ENCODE measurements around the gene IL1RL2. TPM values are rescaled to one million over a fixed set of nuclear protein-coding genes. Genes with fewer than 3 reads are reported as not detected.

The IL1RL2 gene
- total RNA-seq, 1 experiment from 2014 or later = not detected

DNA sequence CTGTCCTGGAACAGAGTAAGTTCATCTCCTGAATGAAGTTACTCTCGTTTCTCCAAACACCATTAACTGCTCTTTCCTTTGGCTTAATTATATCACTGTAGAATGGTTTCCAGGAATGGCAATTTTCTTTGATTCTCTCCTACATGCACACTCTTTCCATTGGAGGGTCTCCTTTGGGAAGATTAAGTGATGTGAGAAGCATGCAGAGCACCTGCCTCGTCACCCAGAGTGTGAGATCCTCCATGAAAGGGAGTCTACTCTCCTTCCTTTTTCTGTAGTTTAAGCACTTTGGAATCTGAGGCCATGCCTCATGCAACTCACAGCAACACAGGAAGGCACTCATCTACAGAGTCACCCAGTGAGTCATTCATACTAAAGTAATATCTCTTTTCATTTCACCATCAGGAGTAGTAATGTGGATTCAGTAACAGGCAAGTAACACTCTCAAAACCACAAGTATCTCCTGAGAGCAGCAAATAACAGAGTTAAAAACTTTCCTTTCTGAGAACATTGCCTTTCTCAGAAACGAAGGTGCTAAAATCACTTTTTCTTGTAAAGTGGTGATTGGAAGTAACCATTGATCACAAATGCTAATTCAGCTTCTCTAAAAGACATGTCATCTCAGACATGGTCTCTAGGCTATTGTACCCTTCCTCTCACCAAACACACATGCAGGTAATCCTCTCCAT, 71.7 kb downstream of the IL1RL2 start:
- no TSS peak for BruUV-seq (replicated peaks)
- DNase-seq (ENCODE audit: low spot score) = no peak
- no peaks in the 10 kb centered on the region for H3K36me3 ChIP-seq (ENCODE audit: insufficient read depth, low read length, poor library complexity, severe bottlenecking)
- intact Hi-C loops (cut with micrococcal nuclease; ENCODE audit: unreplicated experiment) = no loop called here
- H3K9me3 ChIP-seq (ENCODE audit: low read depth, low read length, poor library complexity, severe bottlenecking) = no peaks in the 10 kb centered on the region
- ChIA-PET POLR2A (ENCODE audit: low non-redundant PET) (no interaction called here), CTCF (interaction anchor here (2.0 kb wide), 1 partner anchor 18 kb away, joined by 4 read pairs; no protein-coding TSS in a partner anchor)
- peaks cover 23% of the 10 kb centered on the region for H3K27me3 ChIP-seq (replicated peaks; ENCODE audit: insufficient read depth, low read depth, low read length, poor library complexity)
- no peak overlapping the region for H3K27ac ChIP-seq (ENCODE audit: low read depth, low read length, poor library complexity, severe bottlenecking)
- no peak for TF ChIP-seq EZH2 (IDR thresholded peaks at IDR 0.05; ENCODE audit: borderline replicate concordance, low read depth, low read length, poor library complexity, severe bottlenecking)
- TF ChIP-seq, protein P1, sequence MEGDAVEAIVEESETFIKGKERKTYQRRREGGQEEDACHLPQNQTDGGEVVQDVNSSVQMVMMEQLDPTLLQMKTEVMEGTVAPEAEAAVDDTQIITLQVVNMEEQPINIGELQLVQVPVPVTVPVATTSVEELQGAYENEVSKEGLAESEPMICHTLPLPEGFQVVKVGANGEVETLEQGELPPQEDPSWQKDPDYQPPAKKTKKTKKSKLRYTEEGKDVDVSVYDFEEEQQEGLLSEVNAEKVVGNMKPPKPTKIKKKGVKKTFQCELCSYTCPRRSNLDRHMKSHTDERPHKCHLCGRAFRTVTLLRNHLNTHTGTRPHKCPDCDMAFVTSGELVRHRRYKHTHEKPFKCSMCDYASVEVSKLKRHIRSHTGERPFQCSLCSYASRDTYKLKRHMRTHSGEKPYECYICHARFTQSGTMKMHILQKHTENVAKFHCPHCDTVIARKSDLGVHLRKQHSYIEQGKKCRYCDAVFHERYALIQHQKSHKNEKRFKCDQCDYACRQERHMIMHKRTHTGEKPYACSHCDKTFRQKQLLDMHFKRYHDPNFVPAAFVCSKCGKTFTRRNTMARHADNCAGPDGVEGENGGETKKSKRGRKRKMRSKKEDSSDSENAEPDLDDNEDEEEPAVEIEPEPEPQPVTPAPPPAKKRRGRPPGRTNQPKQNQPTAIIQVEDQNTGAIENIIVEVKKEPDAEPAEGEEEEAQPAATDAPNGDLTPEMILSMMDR (conservative IDR thresholded peaks at IDR 0.05; ENCODE audit: low read depth, low read length) = no peak
- no peaks in the 10 kb centered on the region for H3K4me1 ChIP-seq (ENCODE audit: insufficient read depth, low read length, poor library complexity, severe bottlenecking)
- H3K4me3 ChIP-seq (ENCODE audit: low read depth, low read length, poor library complexity, severe bottlenecking) = no peak overlapping the region

DNA sequence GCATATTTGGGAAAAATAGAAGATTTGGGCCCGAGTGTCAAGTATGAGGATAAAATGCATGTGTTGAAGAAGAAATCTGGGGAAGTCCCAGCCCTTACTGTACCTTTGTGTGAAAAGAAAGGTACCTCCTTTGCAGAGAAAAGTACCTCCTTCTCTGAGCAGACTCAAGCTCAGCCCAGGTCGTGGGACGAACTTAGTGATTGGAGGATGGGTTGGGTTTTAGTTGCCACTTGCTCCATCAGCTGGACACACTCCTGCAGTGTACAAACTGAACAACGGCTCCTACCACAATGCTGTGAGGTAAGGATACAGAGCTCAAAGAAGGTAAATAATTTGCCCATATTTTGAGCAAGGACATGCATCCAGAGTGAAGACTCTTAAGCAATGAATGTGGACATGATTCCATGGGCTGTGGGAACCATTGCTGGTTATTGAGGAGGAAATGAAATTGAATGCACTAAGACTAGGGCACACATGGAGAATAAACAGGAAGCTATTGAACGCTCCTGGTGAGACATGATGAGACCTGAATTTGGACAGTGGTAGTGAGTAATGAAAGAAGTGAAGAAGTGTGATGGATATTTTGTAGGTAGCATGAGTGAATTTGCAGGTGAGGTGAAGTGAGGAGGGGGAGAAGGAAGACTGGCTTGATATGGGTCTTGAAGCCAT, 74.8 kb downstream of the IL1RL2 start:
- BruUV-seq (replicated peaks) = no TSS peak
- CTCF ChIA-PET = no interaction called here

DNA sequence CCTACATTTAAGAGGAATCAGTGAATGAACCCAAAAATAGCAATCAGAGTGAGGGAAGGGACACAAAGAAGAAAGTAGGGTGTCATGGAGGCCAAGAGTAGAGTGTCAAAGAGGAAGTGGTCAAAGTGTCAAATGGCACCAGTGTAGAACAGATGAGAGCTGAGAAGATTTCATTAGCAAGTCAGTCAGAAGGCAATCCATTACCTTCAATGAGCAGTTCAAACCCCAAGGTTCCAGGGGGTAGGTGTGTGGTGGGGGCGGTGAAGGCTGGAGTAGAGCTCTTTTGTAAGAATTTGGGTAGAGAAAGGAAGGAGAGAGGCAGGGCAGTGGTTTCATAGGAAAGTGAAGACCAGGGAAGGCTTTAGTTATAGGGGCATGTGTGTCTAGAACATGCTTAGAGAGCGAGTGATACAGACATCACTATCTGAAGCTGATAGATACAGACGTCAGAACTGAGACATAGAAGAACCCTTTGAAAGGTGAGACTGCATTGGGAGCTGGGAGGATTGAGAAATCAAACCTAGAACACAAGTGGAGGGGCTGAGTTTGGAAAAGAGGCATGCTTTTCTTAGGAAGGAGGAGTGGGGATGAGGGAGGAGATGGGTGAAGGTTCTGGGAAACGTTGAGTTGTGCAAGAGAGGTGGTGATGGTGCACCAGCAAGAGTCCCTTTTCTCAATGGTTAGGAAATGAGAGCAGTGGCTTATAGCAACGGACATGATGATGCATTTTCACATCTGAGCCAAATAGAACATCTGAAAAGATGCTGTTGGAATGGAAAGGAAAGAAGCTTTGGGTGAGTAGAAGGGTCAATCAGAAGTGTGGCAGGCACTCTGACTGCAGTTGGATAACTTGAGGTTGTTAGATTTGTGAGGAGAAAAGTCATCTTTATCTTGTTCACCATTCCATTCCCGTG, 75.7 kb downstream of the IL1RL2 start:
- no peak for DNase-seq (ENCODE audit: low spot score)
- intact Hi-C loops (cut with micrococcal nuclease; ENCODE audit: unreplicated experiment) = no loop called here
- Histone ChIP-seq H3K9me3 (ENCODE audit: low read depth, low read length, poor library complexity, severe bottlenecking) (no peaks in the 10 kb centered on the region), H3K4me1 (ENCODE audit: insufficient read depth, low read length, poor library complexity, severe bottlenecking) (no peaks in the 10 kb centered on the region), H3K4me3 (ENCODE audit: low read depth, low read length, poor library complexity, severe bottlenecking) (no peak overlapping the region), H3K36me3 (ENCODE audit: insufficient read depth, low read length, poor library complexity, severe bottlenecking) (no peaks in the 10 kb centered on the region), H3K27me3 (replicated peaks; ENCODE audit: insufficient read depth, low read depth, low read length, poor library complexity) (peaks cover 7% of the 10 kb centered on the region), H3K27ac (ENCODE audit: low read depth, low read length, poor library complexity, severe bottlenecking) (no peak overlapping the region)
- ChIA-PET POLR2A (ENCODE audit: low non-redundant PET) (no interaction called here), CTCF (no interaction called here)
- BruUV-seq (replicated peaks) = no TSS peak
- no peak for TF ChIP-seq EZH2 (IDR thresholded peaks at IDR 0.05; ENCODE audit: borderline replicate concordance, low read depth, low read length, poor library complexity, severe bottlenecking)
- TF ChIP-seq, protein P1 (conservative IDR thresholded peaks at IDR 0.05; ENCODE audit: low read depth, low read length) = no peak

More for the DNA sequence above, 74.8 kb downstream of the IL1RL2 start:
- Histone ChIP-seq H3K27ac (ENCODE audit: low read depth, low read length, poor library complexity, severe bottlenecking) (no peak overlapping the region), H3K36me3 (ENCODE audit: insufficient read depth, low read length, poor library complexity, severe bottlenecking) (no peaks in the 10 kb centered on the region), H3K27me3 (replicated peaks; ENCODE audit: insufficient read depth, low read depth, low read length, poor library complexity) (peaks cover 7% of the 10 kb centered on the region), H3K4me1 (ENCODE audit: insufficient read depth, low read length, poor library complexity, severe bottlenecking) (no peaks in the 10 kb centered on the region), H3K9me3 (ENCODE audit: low read depth, low read length, poor library complexity, severe bottlenecking) (no peaks in the 10 kb centered on the region), H3K4me3 (ENCODE audit: low read depth, low read length, poor library complexity, severe bottlenecking) (no peak overlapping the region)
- TF ChIP-seq, protein P1 (conservative IDR thresholded peaks at IDR 0.05; ENCODE audit: low read depth, low read length) = no peak
- TF ChIP-seq EZH2 (IDR thresholded peaks at IDR 0.05; ENCODE audit: borderline replicate concordance, low read depth, low read length, poor library complexity, severe bottlenecking) = no peak
- intact Hi-C loops (cut with micrococcal nuclease; ENCODE audit: unreplicated experiment) = no loop called here
- no peak for DNase-seq (ENCODE audit: low spot score)
- POLR2A ChIA-PET (ENCODE audit: low non-redundant PET) = no interaction called here
